MG63 (cell line): Measurements from ENCODE around the gene PYCARD. TPM values are rescaled to one million over a fixed set of nuclear protein-coding genes. Genes with fewer than 3 reads are reported as not detected.
"Not testable (repeated sequence)": the region's sequence is repeated elsewhere in the genome, so short reads cannot be mapped to it uniquely, and the experiment has no call there.

ENCODE experiments used
- DNase-seq: peaks from one replicate; pipeline ENCODE4 v3.0.0-alpha.2; 2020
- H3K27me3 ChIP-seq: fragments of 250-450 bp; sonication (Bioruptor Pico); 2 replicates; pipeline ENCODE4 v1.5.1; 2020; ENCODE audit warnings: mild to moderate bottlenecking, moderate library complexity
- H3K36me3 ChIP-seq: fragments of 250-450 bp; sonication (Bioruptor Pico); 2 replicates; pipeline ENCODE4 v1.5.1; 2020; ENCODE audit warnings: mild to moderate bottlenecking, moderate library complexity
- H3K4me3 ChIP-seq: fragments of 250-450 bp; sonication (Bioruptor Pico); 2 replicates; pipeline ENCODE4 v1.5.1; 2020; ENCODE audit warnings: mild to moderate bottlenecking, moderate library complexity
- H3K9me3 ChIP-seq: fragments of 250-450 bp; sonication (Bioruptor Pico); 2 replicates; pipeline ENCODE4 v1.5.1; 2020; ENCODE audit warnings: mild to moderate bottlenecking, moderate library complexity
- total RNA-seq: library from RNA; depleted of rRNA; stranded (reverse); fragments of >200 nt; shearing (Covaris generic); gene quantifications from 2 replicates; pipeline ENCODE4 v1.2.3, GENCODE V29; 2014; ENCODE audit warnings: low replicate concordance; rRNA removed

The PYCARD gene
- total RNA-seq = not detected in 2 replicates

DNA sequence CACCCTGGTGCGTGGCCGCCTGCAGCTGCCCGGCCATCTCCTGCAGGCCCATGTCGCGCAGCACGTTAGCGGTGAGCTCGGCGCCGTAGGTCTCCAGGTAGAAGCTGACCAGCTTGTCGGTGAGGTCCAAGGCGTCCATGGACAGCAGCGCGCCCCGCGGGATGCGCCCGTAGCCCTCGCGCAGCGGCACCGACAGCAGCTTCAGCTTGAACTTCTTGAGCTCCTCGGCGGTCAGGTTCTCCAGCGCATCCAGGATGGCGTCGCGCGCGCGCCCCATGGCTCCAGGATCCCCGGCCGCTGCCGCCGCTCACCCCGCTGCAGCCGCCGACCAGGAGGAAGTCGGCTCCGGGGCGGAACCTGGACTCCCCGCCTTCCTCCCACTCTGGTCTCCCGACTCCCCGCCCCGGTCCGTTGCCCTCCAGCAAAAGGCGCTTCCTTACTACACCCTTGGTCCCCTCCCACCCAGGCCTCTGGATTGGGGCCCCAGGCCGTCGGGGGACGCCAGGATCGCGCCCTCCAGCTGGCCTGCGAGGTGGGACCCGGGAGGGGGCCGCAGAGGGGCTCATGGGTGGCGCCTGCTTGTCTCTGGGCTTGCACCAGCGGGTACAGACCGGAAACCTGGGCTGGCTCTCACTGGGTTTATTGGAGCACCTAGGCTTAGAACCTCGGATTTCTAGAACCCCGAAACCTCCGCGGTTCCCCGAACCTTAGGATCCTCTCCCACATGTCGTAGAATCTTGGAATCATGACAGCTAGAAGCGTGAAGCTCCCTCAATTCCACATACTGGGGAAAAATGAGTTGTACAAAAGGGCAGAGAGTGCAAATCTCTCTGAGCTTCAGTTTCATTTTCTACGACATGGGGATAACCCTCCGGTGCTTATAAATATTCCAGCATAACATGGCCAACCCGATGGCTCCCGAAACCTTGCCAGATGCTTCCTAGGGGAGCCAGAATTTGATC, at the start of gene PYCARD:
Gene PYCARD, minus strand, starts transcription at position 347 of the 962 bp plus-strand sequence. Its CDS starts 70 bp downstream, at position 277.
- Histone ChIP-seq H3K27me3 (no peaks in the 10 kb centered on the region), H3K9me3 (no peaks in the 10 kb centered on the region), H3K36me3 (peaks cover 31% of the 10 kb centered on the region), H3K4me3 (no peak within 1 kb of the TSS)
- DNase-seq = no peak

- H3K9me3 ChIP-seq = no peaks in the 10 kb centered on the region
- no peaks in the 10 kb centered on the region for H3K36me3 ChIP-seq
- no peak for DNase-seq
- H3K4me3 ChIP-seq = no peak overlapping the region
- peaks cover 11% of the 10 kb centered on the region for H3K27me3 ChIP-seq
These were observed 48.9 kb upstream of the PYCARD start for GRCh38 chr16:31251435-31251834.

GRCh38 chr16:31250782-31251384, 48.3 kb upstream of the PYCARD start:
- Histone ChIP-seq H3K9me3 (no peaks in the 10 kb centered on the region), H3K36me3 (no peaks in the 10 kb centered on the region), H3K27me3 (peaks cover 16% of the 10 kb centered on the region), H3K4me3 (no peak overlapping the region)
- no peak for DNase-seq

- Histone ChIP-seq H3K27me3 (peaks cover 11% of the 10 kb centered on the region), H3K36me3 (no peaks in the 10 kb centered on the region), H3K9me3 (no peaks in the 10 kb centered on the region), H3K4me3 (no peak overlapping the region)
- DNase-seq = no peak
These were observed 45.8 kb upstream of the PYCARD start for GRCh38 chr16:31248344-31248743.

- H3K9me3 ChIP-seq = no peaks in the 10 kb centered on the region
- DNase-seq = no peak
- H3K27me3 ChIP-seq = peaks cover 11% of the 10 kb centered on the region
- no peaks in the 10 kb centered on the region for H3K36me3 ChIP-seq
- H3K4me3 ChIP-seq = no peak overlapping the region
These were observed 43.7 kb upstream of the PYCARD start for GRCh38 chr16:31246296-31246695.

DNA sequence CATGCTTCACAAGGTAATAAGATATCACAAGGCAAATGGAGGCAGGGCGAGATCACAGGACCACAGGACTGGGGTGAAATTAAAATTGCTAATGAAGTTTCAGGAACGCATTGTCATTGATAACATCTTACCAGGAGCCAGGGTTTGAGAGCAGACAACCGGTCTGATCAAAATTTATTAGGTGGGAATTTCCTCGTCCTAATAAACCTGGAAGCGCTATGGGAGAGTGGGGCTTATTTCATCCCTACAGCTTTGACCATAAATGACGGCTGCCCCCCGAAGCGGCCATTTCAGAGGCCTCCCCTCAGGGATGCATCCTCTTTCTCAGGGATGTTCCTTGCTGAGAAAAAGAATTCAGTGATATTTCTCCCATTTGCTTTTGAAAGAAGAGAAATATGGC, 43.0 kb upstream of the PYCARD start:
- not testable (repeated sequence) for H3K36me3 ChIP-seq, DNase-seq, H3K4me3 ChIP-seq, H3K9me3 ChIP-seq
- H3K27me3 ChIP-seq = peaks cover 11% of the 10 kb centered on the region

GRCh38 chr16:31243734-31244670, 41.4 kb upstream of the PYCARD start:
- Histone ChIP-seq H3K4me3 (no peak overlapping the region), H3K27me3 (peaks cover 11% of the 10 kb centered on the region), H3K9me3 (no peaks in the 10 kb centered on the region), H3K36me3 (no peaks in the 10 kb centered on the region)
- no peak for DNase-seq

DNA sequence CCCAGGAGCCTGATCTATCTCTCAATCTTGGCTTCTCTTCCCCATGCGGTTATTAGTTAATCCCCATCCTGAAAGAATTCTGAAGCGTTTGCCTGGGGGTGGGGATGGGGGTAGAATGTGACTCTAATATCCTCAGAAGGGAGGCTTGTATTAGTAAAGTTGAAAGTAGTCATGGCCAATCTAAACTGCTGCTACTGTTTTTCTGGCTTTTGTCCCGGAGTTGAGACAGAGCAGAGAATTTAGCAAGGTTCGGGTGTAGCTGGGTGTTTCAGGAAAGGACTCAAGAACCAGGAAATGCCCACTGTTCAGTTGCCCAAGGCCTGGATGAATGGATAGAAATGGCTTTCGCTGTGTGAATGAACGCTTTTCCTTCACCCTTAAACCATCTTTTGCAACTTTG, 39.6 kb upstream of the PYCARD start:
- H3K9me3 ChIP-seq = no peaks in the 10 kb centered on the region
- no peaks in the 10 kb centered on the region for H3K36me3 ChIP-seq
- H3K27me3 ChIP-seq = peaks cover 11% of the 10 kb centered on the region
- DNase-seq = peak; percentile 72
- no peak overlapping the region for H3K4me3 ChIP-seq

DNA sequence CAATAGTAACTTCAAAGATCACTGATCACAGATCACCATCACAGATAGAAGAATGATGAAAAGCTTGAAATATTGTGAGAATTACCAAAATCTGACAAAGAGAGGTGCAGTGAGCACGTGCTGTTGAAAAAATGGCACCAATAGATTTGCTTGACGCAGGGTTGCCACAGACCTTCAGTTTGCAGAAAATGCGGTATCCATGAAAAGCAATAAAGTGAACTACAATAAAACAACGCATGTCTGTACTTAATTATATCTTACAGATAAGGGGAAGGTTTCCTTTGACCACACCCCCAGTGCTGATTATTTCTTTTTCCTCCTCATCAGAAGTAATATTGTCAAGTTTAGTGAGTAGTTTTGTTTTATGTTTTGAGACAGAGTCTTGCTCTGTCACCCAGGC, 35.5 kb upstream of the PYCARD start:
- no peaks in the 10 kb centered on the region for H3K36me3 ChIP-seq
- no peaks in the 10 kb centered on the region for H3K27me3 ChIP-seq
- peaks cover 6% of the 10 kb centered on the region for H3K9me3 ChIP-seq
- DNase-seq = no peak
- no peak overlapping the region for H3K4me3 ChIP-seq

GRCh38 chr16:31229501-31229900, 26.9 kb upstream of the PYCARD start:
- H3K27me3 ChIP-seq = no peaks in the 10 kb centered on the region
- no peak overlapping the region for H3K4me3 ChIP-seq
- no peaks in the 10 kb centered on the region; the same call in 1 of the 2 replicates for H3K9me3 ChIP-seq
- no peaks in the 10 kb centered on the region for H3K36me3 ChIP-seq
- DNase-seq = no peak

GRCh38 chr16:31228206-31228605, 25.6 kb upstream of the PYCARD start:
- Histone ChIP-seq H3K4me3 (no peak overlapping the region), H3K36me3 (no peaks in the 10 kb centered on the region), H3K27me3 (no peaks in the 10 kb centered on the region), H3K9me3 (no peaks in the 10 kb centered on the region)
- DNase-seq = no peak

DNA sequence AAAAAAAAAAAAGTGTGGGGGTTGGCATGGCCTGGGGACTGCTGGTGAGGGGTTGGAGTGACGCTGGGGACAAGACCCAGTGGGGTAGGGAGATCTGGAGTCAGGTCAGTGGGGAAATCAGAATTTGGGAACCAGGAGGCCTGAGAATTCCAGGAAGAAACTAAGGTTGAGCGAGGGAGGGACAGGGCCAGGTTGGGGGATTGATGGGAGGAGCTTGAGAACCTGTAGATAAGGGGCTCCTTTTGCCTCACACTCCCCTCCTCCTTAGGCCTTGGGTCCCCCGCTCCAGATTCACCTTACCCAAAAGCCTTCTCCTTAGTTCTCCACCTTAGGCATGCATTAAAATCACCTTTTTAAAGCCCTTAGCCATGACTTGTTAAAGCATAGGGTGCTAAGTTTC, 22.6 kb upstream of the PYCARD start:
- no peak for DNase-seq
- Histone ChIP-seq H3K4me3 (no peak overlapping the region), H3K9me3 (no peaks in the 10 kb centered on the region), H3K36me3 (no peaks in the 10 kb centered on the region), H3K27me3 (no peaks in the 10 kb centered on the region)

- no peaks in the 10 kb centered on the region for H3K36me3 ChIP-seq
- H3K27me3 ChIP-seq = no peaks in the 10 kb centered on the region
- no peak overlapping the region for H3K4me3 ChIP-seq
- DNase-seq = no peak
- no peaks in the 10 kb centered on the region for H3K9me3 ChIP-seq
These were observed 21.8 kb upstream of the PYCARD start for GRCh38 chr16:31224092-31224955.

GRCh38 chr16:31223044-31223443, 20.5 kb upstream of the PYCARD start:
- no peaks in the 10 kb centered on the region for H3K36me3 ChIP-seq
- H3K27me3 ChIP-seq = no peaks in the 10 kb centered on the region
- DNase-seq = no peak
- no peak overlapping the region for H3K4me3 ChIP-seq
- H3K9me3 ChIP-seq = no peaks in the 10 kb centered on the region

DNA sequence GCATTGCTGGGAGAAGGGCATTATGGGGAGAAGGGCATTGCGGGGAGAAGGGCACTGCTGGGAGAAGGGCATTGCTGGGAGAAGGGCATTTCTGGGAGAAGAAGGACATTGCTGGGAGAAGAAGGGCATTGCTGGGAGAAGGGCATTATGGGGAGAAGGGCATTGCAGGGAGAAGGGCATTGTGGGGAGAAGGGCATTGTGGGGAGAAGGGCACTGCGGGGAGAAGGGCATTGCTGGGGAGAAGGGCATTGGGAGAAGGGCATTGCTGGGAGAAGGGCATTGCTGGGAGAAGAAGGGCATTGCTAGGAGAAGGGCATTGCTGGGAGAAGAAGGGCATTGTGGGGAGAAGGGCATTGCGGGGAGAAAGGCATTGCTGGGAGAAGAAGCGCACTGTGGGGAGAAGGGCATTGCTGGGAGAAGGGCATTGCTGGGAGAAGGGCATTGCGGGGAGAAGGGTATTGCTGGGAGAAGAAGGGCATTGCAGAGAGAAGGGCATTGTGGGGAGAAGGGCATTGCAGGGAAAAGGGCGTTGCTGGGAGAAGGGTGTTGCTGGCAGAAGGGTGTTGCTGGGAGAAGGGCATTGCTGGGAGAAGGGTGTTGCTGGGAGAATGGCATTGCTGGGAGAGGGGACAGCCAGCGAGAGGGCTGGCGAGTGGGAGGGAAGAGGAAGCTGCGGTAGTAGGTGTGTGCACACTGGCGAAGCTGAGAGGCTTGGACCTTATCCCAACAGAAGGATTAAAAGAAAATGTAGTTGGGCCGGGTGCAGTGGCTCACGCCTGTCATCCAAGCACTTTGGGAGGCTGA, 19.0 kb upstream of the PYCARD start:
- Histone ChIP-seq H3K36me3 (no peaks in the 10 kb centered on the region), H3K27me3 (peaks cover 4% of the 10 kb centered on the region; the same call in 1 of the 2 replicates), H3K9me3 (no peaks in the 10 kb centered on the region), H3K4me3 (no peak overlapping the region)
- no peak for DNase-seq
